GM18498 (cell line): ENCODE measurements around the gene DHDDS.
"Not testable (repeated sequence)": the region's sequence is repeated elsewhere in the genome, so short reads cannot be mapped to it uniquely, and the experiment has no call there.

ENCODE experiments used
- ATAC-seq: cut with Tn5 transposase; IDR thresholded peaks from one replicate; pipeline ENCODE4 v1.9.1; 2021; ENCODE audit warnings: mild to moderate bottlenecking, moderate library complexity; ENCODE audit not compliant: unreplicated experiment

Gene DHDDS, protein sequence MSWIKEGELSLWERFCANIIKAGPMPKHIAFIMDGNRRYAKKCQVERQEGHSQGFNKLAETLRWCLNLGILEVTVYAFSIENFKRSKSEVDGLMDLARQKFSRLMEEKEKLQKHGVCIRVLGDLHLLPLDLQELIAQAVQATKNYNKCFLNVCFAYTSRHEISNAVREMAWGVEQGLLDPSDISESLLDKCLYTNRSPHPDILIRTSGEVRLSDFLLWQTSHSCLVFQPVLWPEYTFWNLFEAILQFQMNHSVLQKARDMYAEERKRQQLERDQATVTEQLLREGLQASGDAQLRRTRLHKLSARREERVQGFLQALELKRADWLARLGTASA

DNA sequence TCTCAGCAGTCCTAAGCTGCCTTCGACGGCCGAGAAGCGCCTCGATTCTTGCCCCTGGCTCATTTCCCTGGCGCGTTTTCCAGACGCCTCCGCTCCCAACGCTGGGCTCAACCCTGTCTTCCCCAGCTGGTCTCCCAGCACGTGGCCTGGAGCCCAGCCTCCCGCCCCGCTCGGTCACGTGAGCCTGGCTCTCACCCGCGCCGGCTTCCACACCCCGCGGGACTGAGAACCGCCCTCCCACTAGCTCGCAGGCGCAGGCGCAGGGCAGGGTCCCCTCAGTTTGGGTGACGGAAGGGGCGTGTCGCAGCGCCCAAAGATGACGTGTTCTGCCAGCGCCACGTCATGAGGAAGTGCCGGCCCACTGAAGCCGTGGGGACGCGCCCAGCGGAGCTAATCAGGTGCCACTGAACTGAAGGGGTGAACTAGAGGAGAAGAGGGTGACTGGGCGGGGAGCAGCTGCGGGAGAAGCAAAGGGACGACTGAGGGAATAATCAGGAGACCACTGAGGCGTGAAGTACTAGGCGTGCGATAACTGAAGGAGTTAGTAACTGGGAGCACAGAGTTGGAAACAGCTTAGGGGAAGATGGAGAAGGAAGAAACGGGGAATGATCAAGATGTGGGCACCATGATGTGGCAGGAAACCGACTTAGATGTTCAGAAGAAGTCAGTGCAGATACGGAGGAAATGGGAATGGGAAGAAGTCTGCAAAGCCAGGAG lies at the start of gene DHDDS:
Gene DHDDS (plus strand): TSS at position 343 of the 717 bp plus-strand sequence. CDS start 625 bp downstream, outside the sequence.
- ATAC-seq = peak; percentile 97

DNA sequence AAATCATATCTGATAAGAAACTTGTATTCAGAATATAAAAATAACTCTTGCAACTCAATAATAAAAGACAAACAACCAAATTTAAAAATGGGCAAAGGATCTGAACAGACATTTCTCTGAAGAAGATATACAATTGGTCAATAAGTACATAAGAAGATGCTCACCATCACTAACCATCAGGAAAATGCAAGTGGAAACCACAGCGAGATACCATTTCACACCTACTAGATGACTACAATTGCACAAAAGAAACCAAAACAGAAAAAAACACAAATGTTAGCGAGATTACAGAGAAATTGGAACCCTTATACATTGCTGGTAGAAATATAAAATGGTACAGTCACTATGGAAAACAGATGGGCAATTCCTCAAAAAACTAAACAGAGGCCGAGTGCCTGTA lies 48.0 kb upstream of the DHDDS start:
- no peak for ATAC-seq

DNA sequence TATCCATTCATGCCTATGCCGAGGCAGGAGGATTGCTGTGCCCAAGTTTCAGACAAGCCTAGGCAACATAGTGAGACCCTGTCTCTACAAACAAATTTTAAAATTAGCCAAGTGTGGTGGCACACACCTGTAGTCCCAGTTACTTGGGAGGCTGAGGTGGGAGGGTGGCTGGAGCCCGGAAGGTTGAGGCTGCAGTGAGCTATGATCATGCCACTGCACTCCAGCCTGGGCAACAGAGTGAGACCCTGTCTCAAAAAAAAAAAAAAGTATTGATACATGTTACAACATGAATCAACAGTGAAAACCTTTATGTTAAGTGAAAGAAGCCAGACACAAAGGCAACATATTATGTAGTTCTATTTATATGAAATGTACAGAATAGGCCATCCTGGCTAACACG lies 47.1 kb upstream of the DHDDS start:
- ATAC-seq = not testable (repeated sequence)

DNA sequence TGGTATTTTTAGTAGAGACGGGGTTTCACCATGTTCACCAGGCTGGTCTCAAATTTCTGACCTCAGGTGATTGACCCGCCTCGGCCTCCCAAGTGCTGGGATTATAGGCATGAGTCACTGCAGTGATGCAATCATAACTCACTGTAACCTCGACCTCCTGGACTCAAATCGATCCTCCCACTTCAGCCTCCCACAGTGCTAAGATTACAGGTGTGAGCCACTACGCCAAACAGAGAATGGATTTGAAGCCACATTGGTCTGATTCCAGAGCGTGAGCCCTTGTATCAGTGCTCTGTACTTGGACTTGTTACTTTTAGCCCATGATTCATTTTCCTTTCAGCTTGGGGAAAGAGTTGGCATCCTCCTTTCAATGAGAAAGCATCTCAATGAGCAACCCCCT lies 44.7 kb upstream of the DHDDS start:
- ATAC-seq = no peak

DNA sequence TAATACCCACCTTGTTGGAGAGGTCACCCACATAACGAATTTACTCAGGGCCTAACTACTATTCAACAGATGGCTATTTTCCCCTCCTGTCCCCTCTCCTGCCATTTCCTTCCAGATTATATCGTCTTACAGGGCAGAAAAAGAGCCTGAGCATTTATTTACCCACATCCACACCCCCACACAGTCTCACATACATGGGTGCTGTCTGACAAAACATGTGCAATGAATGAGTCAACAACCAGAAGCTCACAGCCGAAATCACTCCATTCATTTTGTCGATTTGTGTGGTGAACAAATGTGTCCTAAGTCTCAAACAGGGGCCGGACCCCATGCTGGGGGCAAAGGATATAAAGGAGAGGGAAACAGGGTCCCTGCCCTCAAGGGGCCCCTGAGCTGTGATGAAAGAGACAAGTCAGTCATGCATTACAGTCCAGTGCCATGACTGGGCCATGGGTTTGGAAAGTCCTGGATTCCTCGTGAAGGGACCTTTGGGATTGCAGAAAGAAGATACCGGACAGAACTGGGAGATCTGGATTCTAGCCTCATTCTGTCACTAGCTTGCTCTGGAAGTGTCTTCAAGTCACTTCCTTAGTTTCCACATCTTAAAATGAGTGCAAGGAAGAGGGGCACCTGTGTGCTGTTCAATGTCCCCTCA lies 43.2 kb upstream of the DHDDS start:
- no peak for ATAC-seq

DNA sequence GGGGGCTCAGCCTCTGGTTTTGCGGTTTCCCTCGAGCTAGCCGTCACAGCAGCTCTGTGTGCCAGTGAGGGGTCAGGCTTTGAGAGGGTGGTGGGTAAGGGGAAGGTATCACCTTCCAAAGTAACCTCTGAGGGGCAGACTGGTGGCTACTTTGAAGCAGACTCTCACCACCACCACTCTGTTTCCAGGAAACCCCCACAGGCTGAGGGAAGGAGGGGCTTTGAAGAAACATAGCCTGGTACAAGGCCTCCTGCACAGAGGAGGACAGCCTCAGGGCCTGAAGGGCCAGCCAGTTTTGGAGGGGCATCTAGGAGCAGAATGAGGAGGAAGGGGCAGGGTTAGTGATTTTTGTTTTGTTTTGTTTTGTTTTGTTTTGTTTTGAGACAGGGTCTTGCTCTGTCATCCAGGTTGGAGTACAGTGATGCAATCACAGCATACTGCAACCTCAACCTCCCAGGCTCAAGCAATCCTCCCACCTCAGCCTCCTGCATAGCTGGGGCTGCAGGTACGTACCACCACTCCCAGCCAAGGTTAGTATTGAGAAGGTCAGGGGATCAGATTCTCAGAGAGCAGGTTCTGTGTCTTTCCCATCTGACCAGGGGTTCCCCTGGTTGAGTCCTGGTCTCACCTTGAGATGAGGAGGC lies 42.4 kb upstream of the DHDDS start:
- no peak for ATAC-seq

DNA sequence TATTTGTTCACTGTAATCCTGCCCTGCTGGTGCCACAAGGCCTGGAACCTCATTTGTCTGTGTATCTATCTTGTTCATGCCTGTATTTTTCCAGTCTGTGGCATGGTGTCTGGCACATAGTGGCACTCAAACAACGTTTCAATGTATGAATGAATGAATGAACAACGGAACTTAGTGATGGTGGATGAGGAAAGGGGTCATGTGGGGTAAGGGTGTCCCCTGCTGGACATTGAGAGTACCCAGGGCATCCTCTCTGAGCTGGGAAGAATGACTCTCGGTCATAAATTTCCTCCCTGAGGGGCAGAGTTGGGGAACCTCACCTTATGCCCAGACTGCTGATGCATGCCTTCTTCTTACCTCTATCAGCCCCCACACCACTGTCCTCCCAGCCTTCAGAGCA lies 40.7 kb upstream of the DHDDS start:
- no peak for ATAC-seq

DNA sequence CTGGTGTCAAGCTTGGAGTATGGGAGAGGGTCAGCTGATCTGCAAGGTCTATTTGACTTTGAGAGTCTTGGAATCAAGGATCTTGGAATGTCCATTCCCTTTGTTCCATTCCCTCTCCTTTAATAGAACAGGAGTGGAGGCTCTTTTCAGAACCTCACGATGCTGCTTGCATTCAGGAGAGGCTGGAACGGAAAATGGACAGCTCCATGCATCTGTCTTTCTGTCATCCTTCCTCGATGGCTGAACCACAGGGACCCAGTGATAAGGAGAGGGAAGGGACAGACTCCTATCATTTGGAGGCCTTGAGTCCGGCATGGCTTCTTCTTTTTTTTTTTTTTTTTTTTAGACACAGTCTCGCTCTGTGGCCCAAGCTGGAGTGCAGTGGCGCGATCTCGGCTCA lies 36.4 kb upstream of the DHDDS start:
- ATAC-seq = no peak

DNA sequence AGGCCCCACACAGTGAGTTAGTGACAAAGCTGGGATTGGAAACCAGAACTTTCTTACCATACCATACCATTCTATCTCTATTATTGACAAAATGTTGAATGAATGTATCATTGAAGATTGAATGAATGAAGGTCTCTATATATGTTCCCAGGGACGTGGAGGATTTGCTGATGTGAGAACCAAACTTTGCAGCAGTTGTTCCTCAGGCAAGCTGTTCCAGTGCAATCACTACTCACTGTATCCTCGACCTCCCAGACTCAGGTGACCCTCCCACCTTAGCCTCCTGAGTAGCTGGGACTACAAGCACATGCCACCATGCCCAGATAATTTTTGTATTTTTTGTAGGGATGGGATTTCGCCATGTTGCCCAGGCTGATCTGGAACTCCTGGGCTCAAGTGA lies 33.1 kb upstream of the DHDDS start:
- ATAC-seq = no peak

DNA sequence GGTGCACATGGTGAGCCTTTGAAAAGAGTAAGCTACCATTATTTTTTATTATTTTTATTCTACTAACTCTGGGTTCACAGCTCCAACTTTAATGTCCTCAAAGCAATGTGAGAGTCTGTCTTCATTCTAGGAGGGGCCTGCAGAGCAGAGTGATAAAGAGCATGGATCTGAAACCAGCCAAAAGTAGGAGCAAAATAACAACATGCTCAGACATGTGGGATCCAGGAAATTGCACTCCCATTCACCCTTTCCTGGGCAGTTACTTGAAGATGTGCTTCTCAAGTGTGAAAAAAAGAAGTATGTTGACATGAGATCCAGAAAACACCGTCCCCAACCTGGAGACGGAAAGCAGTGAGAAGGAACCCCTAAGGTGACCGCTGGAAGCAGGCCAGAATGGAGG lies 30.2 kb upstream of the DHDDS start:
- ATAC-seq = no peak

DNA sequence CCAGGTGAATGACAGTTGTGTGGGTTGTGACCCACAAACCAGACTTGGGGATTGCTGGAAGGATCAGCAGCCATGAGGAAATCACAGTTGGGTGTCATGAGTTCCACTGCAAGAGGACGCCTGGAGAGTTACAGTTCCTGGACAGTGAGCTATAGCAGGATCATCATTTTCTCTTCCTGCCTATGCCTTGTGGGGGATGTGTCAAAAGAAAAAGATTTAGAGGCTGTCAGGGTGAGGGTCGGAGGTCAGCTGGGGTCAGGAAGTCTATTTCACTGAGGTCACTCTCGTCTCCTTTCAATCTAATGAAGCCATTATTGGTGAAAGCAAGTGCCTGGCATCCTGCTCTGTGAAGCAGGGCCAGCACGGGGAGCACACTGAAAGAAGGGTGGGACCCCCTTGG lies 28.5 kb upstream of the DHDDS start:
- no peak for ATAC-seq

DNA sequence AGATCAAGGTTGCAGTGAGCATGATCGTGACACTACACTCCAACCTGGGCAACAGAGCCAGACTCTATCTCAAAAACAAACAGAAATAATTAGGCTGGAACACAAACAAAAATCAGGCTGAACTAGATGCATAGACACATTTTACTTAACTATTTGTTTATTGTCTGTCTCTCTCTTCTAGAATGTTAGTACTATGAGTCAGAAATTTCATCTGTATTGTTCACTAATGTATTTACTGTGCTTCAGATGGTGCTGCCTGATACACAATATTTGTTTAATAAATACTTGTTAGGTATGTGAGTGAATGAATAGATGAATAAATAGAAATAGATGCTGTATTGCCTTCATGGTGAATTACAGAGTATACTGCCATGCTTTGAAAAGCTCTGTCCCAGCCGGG lies 27.5 kb upstream of the DHDDS start:
- no peak for ATAC-seq

DNA sequence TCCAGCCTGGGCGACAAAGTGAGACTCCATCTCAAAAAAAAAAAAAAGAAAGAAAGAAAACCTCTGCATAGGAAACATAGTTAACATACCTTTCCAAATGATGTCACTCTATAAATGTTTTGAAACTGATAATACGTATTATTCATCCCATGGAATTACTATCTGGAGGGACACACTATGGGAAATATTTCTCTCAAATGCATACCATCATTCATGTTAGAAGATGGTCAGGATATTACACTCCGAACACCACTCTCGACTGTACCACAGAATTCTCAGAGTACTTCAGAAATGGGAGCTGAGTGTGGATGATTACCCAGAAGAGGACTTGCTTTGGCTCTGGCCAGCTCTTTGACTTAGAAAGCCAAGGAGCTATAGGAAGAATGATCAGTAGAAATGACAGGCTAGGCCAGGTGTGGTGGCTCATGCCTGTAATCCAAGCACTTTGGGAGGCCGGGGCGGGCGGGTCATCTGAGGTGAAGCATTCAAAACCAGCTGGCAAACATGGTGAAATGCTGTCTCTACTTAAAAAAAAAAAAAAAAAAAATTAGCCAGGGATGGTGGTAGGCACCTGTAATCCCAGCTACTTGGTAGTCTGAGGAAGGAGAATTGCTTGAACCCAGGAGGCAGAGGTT lies 26.7 kb upstream of the DHDDS start:
- no peak for ATAC-seq

DNA sequence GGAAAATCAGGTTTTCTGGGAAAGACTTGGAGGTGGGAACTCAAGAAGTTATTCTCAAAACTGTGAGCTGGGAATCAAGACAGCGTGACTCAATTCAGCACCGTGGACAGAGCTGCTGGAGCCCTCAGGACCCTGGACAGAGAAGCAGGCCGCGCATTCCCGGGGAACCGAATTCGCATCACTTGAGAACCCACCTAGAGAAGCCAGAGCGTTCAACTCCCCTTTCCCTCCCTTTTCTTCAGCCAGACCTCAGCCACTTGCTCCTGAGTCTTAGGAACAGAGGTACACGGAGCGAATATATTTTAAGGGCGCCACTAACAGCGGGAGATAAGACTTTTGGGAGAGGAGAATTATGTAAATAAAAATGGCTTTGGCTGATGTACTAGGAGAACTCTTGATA lies 23.5 kb upstream of the DHDDS start:
- no peak for ATAC-seq

DNA sequence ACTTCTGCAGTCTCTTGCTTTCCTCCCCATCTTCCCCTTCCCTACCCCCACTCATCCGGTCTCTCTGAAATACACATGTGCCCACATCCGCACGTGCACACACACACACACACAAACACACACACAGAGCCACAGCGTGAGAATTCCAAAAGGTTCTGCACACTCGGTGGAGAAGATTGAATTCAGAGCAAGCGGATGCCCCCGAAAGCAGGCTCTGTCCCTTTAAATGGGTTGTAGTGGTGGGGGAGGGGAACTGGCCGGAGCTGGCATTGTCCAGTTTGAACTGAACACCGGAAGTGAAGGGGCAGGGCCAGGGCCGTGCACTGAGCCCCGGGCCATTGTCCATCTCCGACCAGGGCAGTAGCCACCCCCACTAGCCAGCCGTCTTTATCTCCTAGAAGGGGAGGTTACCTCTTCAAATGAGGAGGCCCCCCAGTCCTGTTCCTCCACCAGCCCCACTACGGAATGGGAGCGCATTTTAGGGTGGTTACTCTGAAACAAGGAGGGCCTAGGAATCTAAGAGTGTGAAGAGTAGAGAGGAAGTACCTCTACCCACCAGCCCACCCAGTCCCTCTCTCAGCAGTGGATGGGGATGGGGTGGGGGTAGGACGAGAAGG lies 22.8 kb upstream of the DHDDS start:
- ATAC-seq = no peak

DNA sequence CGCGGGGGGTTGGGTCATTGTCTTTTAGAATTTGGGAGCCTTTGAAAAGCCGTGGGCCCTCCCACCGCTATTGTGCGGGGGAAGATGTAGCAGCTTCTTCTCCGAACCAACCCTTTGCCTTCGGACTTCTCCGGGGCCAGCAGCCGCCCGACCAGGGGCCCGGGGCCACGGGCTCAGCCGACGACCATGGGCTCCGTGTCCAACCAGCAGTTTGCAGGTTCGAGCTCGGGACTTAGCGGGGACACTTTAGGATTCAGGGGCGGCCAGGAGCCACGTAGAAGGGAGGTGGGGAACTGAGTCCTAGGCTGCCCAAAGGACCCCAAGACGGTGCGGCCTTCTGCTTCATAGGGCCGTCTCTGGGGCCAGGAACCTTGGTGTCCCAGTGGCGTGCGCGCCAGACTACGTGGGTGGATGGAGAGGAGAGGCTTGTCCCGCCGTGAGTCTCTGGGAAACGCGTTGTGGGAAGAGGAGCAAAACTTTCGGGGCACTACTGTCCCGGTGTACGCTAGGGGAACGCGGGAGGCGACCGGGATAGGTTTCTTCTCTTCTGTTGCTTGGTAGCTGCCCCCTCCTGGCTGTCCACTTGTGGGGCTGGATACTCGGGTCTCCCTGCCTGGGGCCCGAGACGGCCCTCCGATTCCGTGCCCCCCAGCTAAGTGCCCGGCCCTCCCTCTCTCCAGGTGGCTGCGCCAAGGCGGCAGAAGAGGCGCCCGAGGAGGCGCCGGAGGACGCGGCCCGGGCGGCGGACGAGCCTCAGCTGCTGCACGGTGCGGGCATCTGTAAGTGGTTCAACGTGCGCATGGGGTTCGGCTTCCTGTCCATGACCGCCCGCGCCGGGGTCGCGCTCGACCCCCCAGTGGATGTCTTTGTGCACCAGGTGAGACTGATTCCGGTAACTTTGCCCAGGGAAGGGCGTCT lies 21.2 kb upstream of the DHDDS start, which contains the start of gene LIN28A:
Gene LIN28A (plus strand): TSS at position 112 of the 918 bp plus-strand sequence. CDS start 75 bp downstream, at position 187.
- no peak for ATAC-seq

DNA sequence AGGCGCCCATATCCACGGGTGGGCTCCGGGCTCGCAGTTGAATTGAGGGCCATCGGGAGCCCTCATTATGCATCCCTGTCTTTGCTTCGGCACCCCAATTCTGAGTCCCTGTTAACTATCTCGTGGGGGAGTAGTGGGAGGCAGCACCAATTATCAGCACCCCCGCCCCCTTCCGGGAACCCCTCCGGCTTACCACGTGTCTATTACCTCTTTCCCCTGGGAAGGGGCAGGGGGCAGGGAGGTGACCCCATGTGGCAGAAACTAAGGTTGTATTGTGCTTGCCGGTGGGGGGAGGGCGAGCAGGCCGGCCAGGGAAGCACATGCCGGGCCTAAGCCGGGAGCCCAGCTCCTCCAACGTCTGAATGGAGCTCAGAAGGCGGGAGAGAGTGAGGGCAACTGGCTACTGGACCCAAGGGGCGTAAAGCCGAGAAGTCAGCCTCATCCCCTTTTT lies 20.5 kb upstream of the DHDDS start:
- ATAC-seq = no peak

DNA sequence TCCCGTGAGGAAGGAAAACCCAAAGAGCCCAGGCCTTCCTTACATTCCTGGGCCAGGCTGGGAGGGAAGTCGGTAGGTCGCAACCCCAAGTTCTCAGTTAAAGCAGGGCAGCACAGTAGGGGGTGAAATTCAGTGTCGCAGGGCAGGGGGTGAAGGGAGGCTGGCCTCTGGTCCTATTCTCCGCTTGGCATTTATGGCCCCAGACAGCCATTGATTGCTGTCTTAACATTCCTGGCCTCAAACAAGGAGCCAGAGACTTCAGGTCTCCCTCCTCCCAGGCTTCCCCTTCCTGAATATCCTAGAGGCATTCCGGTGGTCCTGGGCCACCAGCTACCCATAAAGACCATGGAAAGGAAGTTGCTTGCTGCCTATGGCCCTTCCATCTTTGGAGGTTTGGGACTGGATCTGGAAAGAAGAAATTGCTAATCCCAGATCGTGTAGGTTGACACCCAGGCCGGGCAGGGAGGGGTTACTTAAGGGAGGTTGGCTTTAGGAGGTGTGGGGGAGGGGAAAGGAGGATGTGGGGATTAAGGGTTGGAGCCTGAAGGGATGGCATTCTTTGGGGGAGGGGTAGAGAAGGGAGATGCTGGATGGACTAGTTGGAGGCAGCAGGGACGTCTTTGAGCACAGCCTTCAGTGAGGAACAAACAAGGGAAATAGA lies 19.8 kb upstream of the DHDDS start:
- no peak for ATAC-seq

DNA sequence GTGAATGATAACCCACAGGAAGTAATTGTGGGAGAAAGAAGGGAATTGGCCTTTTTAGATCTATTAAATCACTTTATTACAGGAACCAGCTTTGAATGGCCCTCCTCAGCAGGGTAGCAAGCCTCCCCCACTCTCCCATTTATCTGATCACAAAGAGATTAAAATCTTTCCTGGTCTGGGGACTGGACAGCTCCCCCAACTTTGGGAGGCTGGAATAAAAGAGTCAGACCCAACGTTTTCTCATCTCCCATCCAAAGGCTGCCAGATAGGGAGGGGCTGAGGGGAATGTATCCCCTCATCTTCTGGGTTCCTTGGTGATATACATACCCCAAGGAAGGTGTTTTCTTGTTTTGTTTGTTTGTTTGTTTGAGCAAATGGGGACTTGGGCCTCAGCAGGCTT lies 19.1 kb upstream of the DHDDS start:
- ATAC-seq = no peak
